Fibroblast of the aortic adventitia (primary cell): Measurements from ENCODE around the gene DOCK2. TPM values are rescaled to one million over a fixed set of nuclear protein-coding genes. Genes with fewer than 3 reads are reported as not detected.

ENCODE experiments used
- DNase-seq: peaks from one replicate; pipeline ENCODE4 v3.0.0-alpha.2; 2010; ENCODE audit warnings: low read depth
- H3K4me3 ChIP-seq: 2 replicates; pipeline ENCODE4 v1.5.1; 2011; ENCODE audit warnings: low read depth, mild to moderate bottlenecking, control low read depth, low read length, moderate library complexity
- total RNA-seq: library from RNA; depleted of rRNA; stranded (reverse); fragments of >200 nt; gene quantifications from 2 replicates; pipeline ENCODE4 v1.2.3, GENCODE V29; 2012; ENCODE audit warnings: low replicate concordance
- TF ChIP-seq, protein P1 (sequence below): IDR thresholded peaks from 2 replicates; pipeline ENCODE4 v1.5.1; 2011; ENCODE audit warnings: mild to moderate bottlenecking, low read length, control low read depth, inconsistent platforms; ENCODE audit not compliant: insufficient read depth

DOCK2 gene
- total RNA-seq, 1 donor: 4.6 TPM

GRCh38 chr5:169731221-169731620, 94.1 kb downstream of the DOCK2 start:
- TF ChIP-seq, protein P1, sequence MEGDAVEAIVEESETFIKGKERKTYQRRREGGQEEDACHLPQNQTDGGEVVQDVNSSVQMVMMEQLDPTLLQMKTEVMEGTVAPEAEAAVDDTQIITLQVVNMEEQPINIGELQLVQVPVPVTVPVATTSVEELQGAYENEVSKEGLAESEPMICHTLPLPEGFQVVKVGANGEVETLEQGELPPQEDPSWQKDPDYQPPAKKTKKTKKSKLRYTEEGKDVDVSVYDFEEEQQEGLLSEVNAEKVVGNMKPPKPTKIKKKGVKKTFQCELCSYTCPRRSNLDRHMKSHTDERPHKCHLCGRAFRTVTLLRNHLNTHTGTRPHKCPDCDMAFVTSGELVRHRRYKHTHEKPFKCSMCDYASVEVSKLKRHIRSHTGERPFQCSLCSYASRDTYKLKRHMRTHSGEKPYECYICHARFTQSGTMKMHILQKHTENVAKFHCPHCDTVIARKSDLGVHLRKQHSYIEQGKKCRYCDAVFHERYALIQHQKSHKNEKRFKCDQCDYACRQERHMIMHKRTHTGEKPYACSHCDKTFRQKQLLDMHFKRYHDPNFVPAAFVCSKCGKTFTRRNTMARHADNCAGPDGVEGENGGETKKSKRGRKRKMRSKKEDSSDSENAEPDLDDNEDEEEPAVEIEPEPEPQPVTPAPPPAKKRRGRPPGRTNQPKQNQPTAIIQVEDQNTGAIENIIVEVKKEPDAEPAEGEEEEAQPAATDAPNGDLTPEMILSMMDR: no peak
- no peak for DNase-seq
- H3K4me3 ChIP-seq: no peak overlapping the region

DNA sequence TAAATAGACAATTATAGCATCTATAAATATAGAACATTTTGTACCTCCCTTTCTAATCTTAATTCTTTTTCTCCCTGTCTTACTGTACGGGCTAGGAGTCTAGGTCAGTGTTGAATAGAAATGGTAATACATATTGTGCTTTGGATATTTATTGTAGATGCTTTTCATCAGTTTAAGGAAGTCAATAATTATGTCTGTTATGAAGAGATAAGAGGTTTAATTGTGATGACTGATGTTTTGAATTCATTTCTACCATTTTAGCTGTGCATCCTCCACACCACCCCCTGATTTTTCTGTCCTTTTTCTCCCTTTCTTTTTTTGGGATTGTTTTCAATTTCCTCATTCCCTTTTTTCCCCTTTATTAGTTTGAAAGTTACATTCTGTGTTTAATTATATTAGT, 95.8 kb downstream of the DOCK2 start:
- TF ChIP-seq, protein P1: no peak
- no peak overlapping the region for H3K4me3 ChIP-seq
- no peak for DNase-seq

GRCh38 chr5:169735913-169736312, 98.8 kb downstream of the DOCK2 start:
- DNase-seq: no peak
- TF ChIP-seq, protein P1: no peak
- H3K4me3 ChIP-seq: no peak overlapping the region

DNA sequence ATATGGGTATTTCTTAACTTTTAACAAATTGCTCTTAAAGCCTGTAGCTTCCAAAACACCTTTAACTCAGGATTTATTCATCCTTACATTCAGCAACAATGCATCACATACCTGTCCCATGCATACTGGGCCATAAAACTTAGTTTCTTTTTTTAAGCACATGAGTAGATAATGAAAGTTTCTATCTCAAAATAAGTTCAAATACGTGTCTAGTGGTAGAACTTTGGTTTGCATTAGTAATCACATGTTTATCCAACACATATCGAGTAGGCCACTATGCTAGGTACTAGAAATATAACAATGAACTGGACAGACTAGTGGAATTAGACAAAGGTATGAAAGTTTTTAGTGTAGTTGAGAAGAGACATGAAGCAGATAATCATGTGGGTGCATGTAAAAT, 99.6 kb downstream of the DOCK2 start:
- H3K4me3 ChIP-seq: no peak overlapping the region
- TF ChIP-seq, protein P1: no peak

GRCh38 chr5:169740435-169740834, 103.4 kb downstream of the DOCK2 start:
- TF ChIP-seq, protein P1: no peak
- H3K4me3 ChIP-seq: no peak overlapping the region
- DNase-seq: no peak

More for the DNA sequence above, 99.6 kb downstream of the DOCK2 start:
- DNase-seq: no peak

DNA sequence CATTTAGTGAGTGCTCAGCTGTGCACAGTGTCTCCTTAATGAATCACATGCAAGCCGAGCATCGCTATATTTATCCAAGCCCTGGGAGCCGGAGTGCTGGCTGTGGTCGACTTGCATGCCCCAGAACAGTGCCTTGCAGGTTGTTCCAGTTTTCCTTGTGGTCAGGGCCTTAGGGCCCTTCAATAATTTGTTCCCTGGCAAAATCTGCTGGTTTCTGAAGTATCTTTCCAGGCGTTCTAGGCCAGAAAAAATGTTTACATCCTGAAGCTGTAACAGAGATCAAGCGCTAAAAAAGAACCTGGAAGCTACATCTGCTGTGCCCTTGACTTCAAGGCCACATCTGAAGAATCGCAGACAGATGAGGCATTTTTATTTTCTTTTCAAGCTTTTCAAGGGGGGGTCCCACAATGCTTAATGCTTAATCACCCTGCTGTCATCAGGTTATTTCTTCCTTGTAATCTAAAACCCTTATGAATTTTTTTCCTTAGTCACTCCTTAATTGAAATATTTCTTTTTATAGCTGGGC, 105.8 kb downstream of the DOCK2 start:
- no peak overlapping the region for H3K4me3 ChIP-seq
- TF ChIP-seq, protein P1: no peak
- DNase-seq: peak; percentile 82

DNA sequence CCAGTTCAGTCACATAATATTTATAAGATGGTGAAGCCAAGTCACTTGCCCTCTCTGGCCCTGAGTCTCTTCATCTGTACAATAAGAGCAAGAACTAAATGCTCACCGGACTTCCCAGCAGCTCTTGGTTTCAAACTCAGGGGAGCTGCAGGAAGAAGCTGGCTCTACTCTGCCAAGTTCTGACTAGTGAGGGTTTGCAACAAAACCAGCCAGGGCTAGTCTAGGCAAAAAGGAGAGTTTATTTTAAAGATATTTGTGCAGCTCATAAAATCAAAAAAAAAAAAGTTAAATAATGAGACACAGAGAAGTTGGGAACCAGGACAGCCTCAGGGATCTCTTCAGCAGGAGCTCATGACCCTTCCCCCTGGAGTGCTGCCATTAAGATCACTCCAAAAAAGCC, 107.3 kb downstream of the DOCK2 start:
- H3K4me3 ChIP-seq: no peak overlapping the region
- DNase-seq: peak; percentile 47
- TF ChIP-seq, protein P1: no peak
